NOMO-1 treated with DMSO at 0.1 percent for 48 hours (cell line): ENCODE results near the gene FRG1.
"Not testable (repeated sequence)": the region's sequence is repeated elsewhere in the genome, so short reads cannot be mapped to it uniquely, and the experiment has no call there.

Experiments
- DNase-seq: peaks from one replicate; lab custom pipeline; 2025; ENCODE audit not compliant: unreplicated experiment; lab: John Stamatoyannopoulos, UW

The FRG1 gene

GRCh38 chr4:189940178-189941004, at the start of gene FRG1:
Gene FRG1, plus strand, starts transcription at chr4:189940872. Its CDS starts 138 bp downstream, at chr4:189941010.
- DNase-seq: no peak

- no peak for DNase-seq
Observed at GRCh38 chr4:189897667-189898066, 43.0 kb upstream of the FRG1 start.

GRCh38 chr4:189899481-189900015, 41.1 kb upstream of the FRG1 start:
- DNase-seq: not testable (repeated sequence)

- not testable (repeated sequence) for DNase-seq
Observed at GRCh38 chr4:189904420-189905027, 36.1 kb upstream of the FRG1 start.

GRCh38 chr4:189912170-189912569, 28.5 kb upstream of the FRG1 start:
- no peak for DNase-seq

- no peak for DNase-seq
Observed at GRCh38 chr4:189917161-189917891, 23.3 kb upstream of the FRG1 start.

- DNase-seq: no peak
Observed at GRCh38 chr4:189921058-189921457, 19.6 kb upstream of the FRG1 start.

GRCh38 chr4:189926742-189927141, 13.9 kb upstream of the FRG1 start:
- not testable (repeated sequence) for DNase-seq

- DNase-seq: no peak
Observed at GRCh38 chr4:189941005-189941450, 356 bp downstream of the FRG1 start.

GRCh38 chr4:189942412-189942811, 1.7 kb downstream of the FRG1 start:
- not testable (repeated sequence) for DNase-seq

- not testable (repeated sequence) for DNase-seq
Observed at GRCh38 chr4:189944077-189944476, 3.4 kb downstream of the FRG1 start.

GRCh38 chr4:189946906-189947305, 6.2 kb downstream of the FRG1 start:
- DNase-seq: not testable (repeated sequence)

- not testable (repeated sequence) for DNase-seq
Observed at GRCh38 chr4:189948486-189948885, 7.8 kb downstream of the FRG1 start.

- DNase-seq: not testable (repeated sequence)
Observed at GRCh38 chr4:189969291-189969690, 28.6 kb downstream of the FRG1 start.

- DNase-seq: no peak
Observed at GRCh38 chr4:189973646-189974045, 33.0 kb downstream of the FRG1 start.

- DNase-seq: no peak
Observed at GRCh38 chr4:189974056-189974455, 33.4 kb downstream of the FRG1 start.

GRCh38 chr4:189979196-189980047, 38.8 kb downstream of the FRG1 start:
- no peak for DNase-seq

GRCh38 chr4:189980292-189980691, 39.6 kb downstream of the FRG1 start:
- not testable (repeated sequence) for DNase-seq

GRCh38 chr4:189981970-189982369, 41.3 kb downstream of the FRG1 start:
- no peak for DNase-seq

- DNase-seq: not testable (repeated sequence)
Observed at GRCh38 chr4:189983916-189984526, 43.3 kb downstream of the FRG1 start.
